NB4 (cell line): ENCODE measurements around the gene C10orf105.

ENCODE experiments used
- CTCF ChIP-seq: IDR thresholded peaks from one replicate; pipeline ENCODE4 v1.5.1; 2012; ENCODE audit warnings: low read depth, low read length
- POLR2A ChIP-seq: IDR thresholded peaks from 2 replicates; pipeline ENCODE4 v1.6.1; 2011; ENCODE audit warnings: mild to moderate bottlenecking; ENCODE audit not compliant: insufficient read length; ENCODE audit errors: extremely low read depth

DNA sequence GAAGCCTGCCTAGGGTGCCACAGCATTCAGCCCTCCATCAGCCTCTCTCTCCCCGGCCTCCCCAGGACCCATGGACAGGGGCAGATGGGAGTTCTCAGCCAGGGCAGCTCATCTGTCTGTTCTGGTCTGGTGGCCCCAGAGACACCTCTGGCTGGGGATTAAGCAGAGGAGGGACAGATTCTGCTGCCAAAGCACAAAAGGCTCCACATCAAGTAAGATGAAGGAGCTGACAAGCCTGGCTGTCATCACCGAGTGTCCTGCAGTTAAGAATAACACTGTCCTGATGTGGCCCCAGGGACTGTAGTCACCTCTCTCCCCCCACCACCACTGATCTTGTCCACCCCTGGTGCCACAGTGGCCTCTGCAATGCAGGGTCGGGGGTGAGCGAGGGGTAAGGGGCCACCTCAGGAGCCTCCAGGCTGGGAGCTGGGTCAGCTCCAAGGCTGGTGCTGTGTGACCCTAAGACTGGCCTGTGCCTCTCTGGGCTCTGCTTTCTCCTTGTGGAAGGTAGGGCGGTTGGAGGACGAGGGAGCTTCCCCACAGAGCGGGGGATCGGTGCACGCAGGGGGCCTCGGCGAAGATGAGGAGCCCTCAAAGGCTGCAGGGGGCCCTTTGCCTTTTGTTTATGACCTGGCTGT lies 18.7 kb downstream of the C10orf105 start:
- TF ChIP-seq CTCF (no peak), POLR2A (no peak)
